ENCODE data around the gene MACROD2.

GRCh38 chr20:14313341-14314020 lies 318.2 kb downstream of the MACROD2 start:
- TF ChIP-seq, protein P1, sequence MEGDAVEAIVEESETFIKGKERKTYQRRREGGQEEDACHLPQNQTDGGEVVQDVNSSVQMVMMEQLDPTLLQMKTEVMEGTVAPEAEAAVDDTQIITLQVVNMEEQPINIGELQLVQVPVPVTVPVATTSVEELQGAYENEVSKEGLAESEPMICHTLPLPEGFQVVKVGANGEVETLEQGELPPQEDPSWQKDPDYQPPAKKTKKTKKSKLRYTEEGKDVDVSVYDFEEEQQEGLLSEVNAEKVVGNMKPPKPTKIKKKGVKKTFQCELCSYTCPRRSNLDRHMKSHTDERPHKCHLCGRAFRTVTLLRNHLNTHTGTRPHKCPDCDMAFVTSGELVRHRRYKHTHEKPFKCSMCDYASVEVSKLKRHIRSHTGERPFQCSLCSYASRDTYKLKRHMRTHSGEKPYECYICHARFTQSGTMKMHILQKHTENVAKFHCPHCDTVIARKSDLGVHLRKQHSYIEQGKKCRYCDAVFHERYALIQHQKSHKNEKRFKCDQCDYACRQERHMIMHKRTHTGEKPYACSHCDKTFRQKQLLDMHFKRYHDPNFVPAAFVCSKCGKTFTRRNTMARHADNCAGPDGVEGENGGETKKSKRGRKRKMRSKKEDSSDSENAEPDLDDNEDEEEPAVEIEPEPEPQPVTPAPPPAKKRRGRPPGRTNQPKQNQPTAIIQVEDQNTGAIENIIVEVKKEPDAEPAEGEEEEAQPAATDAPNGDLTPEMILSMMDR (IDR thresholded peaks at IDR 0.05) = no peak
- no peak for TF ChIP-seq POLR2A (IDR thresholded peaks at IDR 0.05)

Data from uterus (tissue), 2 donors.